NCI-H748 (cell line): Measurements from ENCODE around the gene SEC11A.
"Not testable (repeated sequence)": the region's sequence is repeated elsewhere in the genome, so short reads cannot be mapped to it uniquely, and the experiment has no call there.

Source experiments
- DNase-seq: peaks from one replicate; lab custom pipeline; 2025; ENCODE audit not compliant: unreplicated experiment; lab: John Stamatoyannopoulos, UW

Gene SEC11A

GRCh38 chr15:84645496-84645895 lies 70.4 kb downstream of the SEC11A start:
- no peak for DNase-seq

GRCh38 chr15:84643838-84644237 lies 72.1 kb downstream of the SEC11A start:
- no peak for DNase-seq

- DNase-seq, result not testable (repeated sequence)
Observed at GRCh38 chr15:84642640-84643039, 73.3 kb downstream of the SEC11A start.

GRCh38 chr15:84641871-84642270 lies 74.1 kb downstream of the SEC11A start:
- DNase-seq, result not testable (repeated sequence)

- DNase-seq, result no peak
Observed at GRCh38 chr15:84638103-84638502, 77.8 kb downstream of the SEC11A start.

DNA sequence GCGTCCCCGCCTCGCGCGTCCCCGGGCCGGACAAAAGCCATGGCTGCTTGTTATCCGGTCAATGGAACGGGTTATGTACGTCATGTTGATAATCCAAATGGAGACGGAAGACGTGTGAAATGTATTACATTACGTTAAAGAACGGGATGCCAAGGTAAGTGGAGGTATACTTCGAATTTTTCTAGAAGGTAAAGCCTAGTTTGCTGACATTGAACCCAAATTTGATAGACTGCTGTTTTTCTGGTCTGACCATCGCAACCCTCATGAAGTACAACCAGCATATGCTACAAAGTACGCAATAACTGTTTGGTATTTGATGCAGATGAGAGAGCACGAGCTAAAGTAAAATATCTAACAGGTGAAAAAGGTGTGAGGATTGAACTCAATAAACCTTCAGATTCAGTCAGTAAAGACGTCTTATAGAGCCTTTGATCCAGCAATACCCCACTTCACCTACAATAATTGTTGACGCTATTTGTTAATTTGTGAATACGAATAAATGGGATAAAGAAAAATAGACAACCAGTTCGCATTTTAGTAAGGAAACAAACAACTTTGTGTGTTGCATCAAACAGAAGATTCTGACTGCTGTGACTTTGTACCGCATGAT lies 81.6 kb downstream of the SEC11A start:
- no peak for DNase-seq

- DNase-seq, result peak; percentile 66
Observed at GRCh38 chr15:84633311-84634227, 82.4 kb downstream of the SEC11A start.

- DNase-seq, result peak; percentile 20
Observed at GRCh38 chr15:84631706-84632272, 84.2 kb downstream of the SEC11A start.

DNA sequence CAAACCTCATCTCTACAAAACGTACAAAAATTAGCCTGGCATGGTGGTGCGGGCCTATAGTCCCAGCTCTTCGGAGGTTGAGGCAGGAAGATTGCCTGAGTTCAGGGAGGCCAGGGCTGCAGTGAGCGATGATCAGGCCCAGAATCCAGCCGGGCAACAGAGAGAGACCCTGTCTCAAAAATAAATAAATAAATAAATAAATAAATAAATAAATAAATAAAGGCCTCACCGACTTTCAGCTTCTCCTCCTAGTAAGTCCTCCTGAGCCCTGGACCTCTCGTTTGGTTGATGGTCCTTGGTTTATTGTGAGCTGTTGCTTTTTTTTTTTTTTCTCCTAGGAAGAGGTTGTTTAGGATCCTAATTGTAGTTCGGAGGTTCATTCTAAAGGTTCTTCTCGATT lies 86.9 kb downstream of the SEC11A start:
- DNase-seq, result no peak

DNA sequence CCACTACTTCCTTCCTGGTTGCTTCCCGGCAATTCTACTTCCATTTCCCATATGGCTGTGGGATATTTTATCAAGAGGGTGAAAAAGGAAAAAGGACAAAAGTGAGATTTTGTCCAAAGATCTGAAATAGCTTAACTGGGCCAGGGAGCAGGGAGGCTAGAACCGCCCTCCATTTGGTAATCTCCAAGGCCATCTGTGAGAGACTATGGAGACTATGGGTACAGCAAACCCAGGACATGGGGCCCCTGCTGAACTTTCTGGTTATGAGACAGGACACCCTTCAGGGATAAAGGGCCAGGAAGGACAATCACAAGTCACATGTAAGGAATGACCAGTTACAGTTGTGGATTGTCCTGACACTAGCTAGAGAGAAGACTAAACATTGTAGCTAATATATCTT lies 90.8 kb downstream of the SEC11A start:
- DNase-seq, result no peak

DNA sequence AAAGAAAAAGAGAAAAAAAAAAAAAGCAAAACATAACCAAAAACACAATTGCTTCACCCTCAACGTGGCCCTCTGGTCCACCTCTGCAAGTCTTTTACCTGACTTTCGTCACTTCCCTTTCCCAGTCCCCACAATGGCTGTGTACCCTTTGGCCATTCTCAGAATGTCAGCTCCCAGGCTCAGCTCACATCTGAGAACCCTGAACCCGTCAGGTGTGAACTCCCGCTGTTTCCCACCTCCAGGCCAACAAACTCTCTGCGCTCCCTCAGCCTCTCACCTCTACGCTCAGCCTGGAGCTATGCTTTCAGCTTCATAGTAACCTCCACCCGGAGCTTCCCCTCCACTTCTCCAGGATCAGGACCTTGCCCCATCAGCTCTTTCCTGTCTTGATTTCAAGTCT lies 91.6 kb downstream of the SEC11A start:
- DNase-seq, result no peak

- DNase-seq, result no peak
Observed at GRCh38 chr15:84621358-84621979, 94.5 kb downstream of the SEC11A start.

DNA sequence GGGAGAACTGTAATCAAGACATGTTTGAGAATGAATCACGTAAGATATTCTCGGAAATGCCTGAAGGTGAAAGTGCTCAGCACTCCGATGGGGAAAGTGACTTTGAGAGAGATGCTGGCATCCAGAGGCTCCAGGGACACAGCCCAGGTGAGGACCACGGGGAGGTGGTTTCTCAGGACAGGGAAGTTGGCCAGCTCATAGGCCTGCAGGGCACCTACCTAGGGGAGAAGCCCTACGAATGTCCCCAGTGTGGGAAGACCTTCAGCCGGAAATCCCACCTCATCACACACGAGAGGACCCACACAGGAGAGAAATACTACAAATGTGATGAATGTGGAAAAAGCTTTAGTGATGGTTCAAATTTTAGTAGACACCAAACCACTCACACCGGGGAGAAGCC lies 95.3 kb downstream of the SEC11A start:
- DNase-seq, result no peak
